Head of caudate nucleus (tissue), 42 donors: Measurements from ENCODE around the gene COPS4.
"Not testable (repeated sequence)": the region's sequence is repeated elsewhere in the genome, so short reads cannot be mapped to it uniquely, and the experiment has no call there.

ENCODE experiments used
- DNase-seq, 42 donors: peaks; one replicate each; pipeline versions ENCODE4 v3.0.0 to v3.0.0-alpha.2; 2020 to 2021; ENCODE audit warnings: mixed read lengths in 7 of 42
- intact Hi-C: fragments of 100-400 bp; cut with DNase I; formaldehyde crosslinking; loops from one replicate; pipeline ENCODE4 v1.15.0; 2022

COPS4 gene

DNA sequence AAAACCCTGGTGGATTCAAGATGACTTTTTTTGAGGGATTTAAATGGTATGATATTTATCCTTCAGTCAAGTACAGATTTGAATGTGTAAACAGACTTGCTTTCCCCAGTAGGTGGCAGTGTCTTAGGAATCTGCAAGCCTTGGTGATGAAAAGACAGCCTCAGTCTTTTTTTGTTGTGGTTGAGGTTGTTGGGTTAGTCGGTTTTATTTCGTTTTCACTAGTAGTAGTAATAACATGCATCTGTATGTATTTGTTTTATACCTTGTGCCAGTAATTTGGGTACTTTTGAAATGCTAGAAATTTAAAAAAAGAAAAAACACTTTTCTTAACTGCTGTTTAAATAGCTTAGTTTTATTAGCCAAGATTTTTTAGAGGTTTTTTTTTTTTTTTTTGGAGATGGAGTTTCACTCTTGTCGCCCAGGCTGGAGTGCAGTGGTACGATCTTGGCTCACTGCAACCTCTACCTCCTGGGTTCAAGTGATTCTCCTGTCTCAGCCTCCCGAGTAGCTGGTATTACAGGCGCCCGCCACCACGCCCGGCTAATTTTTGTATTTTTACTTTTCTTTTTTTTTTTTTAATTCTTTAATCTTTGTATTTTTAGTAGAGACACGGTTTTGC is 39.2 kb downstream of the COPS4 start:
- DNase-seq, result peak in 17 of 42 donors; percentile 11 to 69 (median 42)
- intact Hi-C loops, result loop anchor here (10.0 kb wide), 1 partner anchor 211 kb away; the partner anchor contains the start of gene COQ2

DNA sequence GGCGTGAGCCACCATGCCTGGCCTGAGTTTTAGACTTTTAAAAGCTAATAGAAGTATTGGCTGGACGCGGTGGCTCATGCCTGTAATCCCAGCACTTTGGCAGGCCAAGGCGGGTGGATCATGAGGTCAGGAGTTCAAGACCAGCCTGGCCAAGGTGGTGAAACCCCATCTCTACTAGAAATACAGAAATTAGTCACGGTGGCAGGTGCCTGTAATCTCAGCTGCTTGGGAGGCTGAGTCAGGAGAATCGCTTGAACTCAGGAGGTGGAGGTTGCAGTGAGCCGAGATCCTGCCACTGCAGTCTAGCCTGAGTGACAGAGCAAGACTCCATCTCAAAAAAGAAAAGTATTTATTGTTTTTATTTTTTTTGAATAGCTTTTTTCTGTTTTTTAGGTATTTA is 39.8 kb downstream of the COPS4 start:
- DNase-seq, result not testable (repeated sequence)
- intact Hi-C loops, result loop anchor here (10.0 kb wide), 1 partner anchor 210 kb away; the partner anchor contains the start of gene COQ2

DNA sequence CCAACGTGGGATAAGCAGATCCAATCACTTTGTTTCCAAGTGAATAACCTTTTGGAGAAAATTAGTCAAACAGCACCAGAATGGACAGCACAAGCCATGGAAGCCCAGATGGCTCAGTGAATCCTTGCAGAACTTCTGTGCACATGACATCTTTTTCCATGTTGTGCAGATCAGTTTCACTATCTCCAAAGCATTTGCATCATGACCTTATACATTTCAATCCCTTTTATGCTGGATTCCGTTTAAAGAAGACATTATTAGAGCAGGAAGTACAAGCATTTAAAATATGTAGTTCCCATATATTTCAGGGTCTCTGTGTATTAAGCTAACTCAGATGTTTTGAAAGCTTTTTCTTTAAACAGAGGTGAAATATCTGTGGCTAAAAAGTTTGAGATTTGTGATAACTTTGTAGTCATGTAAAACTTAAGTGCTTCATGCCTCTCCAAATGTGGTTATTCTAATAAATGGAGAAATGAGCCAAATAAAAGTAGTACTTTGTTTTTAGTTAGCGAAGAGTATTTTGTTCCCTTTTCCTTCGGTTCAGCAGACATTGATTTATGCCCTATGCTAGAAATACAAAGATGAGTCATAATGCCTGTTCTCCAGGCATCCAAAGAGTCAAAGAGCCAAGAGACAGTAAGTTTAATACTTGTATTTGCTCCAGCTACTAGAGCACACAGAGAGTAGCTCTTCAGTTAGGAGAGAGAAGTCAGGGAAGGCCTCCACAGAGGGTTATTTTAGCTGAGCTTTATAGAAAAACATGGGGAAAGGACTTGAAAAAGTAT is 40.5 kb downstream of the COPS4 start:
- DNase-seq, result no peak
- intact Hi-C loops, result loop anchor here (10.0 kb wide), 1 partner anchor 209 kb away; the partner anchor contains the start of gene COQ2

DNA sequence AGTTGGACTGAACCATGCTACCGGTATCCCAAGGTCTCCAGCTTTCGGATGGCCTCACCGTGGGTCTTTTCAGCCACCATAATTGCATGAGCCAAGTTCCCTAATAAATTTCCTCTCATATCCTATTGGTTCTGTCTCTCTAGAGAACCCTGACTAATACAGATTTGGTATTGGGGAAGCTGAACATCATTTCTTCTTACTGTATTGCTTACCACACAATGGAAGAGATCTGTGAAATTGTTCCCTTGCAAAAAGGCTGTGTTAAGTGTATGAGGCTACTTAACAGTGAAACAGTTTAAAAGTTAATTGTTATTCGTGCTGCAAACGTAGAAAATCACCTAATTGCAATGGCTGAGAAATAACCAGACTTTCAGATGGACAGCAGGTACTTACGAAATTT is 45.6 kb downstream of the COPS4 start:
- intact Hi-C loops, result no loop called here
- no peak for DNase-seq

DNA sequence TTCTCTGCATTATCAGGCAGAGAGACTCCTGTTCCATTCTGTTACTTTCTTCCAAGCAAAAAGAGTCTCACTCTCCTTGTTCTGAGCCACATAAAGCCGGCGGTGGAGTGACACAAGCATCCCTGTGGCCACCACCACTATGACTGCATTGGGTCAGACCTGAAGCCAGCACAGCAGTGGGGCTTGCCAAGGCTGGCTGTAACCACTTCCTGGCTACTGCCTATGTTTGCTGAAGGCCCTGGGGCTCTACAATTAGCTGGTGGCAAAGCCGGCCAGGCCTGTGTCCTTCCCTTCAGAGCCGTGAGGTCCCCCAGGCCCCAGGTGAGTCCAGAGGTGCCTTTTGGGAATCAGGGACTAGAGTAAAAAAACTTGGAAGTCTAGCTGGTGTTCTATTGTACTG is 47.8 kb downstream of the COPS4 start:
- DNase-seq, result no peak
- intact Hi-C loops, result no loop called here

DNA sequence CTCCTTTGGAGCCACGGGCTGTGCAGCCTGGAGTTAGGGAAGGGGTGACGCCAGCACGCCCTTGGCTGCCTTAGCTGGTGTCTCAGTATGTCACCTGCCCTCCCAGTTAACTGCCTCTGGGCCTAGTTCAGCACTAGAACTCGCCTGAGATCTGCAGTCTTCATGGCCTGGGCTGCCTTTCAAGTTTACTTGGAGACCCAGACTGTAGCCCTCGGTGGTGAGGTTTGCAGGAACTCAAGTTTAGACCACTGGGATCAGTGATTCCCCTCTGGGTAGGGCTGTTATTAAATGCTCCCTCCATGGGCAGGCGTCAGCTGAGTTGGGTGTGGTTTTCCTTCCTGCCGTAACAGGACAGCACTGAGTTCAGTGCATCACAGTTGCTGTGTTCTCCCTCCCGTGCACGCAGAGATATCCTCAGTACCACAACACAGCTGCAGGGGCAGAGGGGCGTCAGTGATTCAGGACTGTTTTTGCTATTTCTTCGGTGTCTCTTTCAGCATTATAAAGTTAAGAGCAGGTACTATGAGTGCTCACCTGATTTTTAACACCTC is 49.0 kb downstream of the COPS4 start:
- intact Hi-C loops, result no loop called here
- DNase-seq, result no peak

DNA sequence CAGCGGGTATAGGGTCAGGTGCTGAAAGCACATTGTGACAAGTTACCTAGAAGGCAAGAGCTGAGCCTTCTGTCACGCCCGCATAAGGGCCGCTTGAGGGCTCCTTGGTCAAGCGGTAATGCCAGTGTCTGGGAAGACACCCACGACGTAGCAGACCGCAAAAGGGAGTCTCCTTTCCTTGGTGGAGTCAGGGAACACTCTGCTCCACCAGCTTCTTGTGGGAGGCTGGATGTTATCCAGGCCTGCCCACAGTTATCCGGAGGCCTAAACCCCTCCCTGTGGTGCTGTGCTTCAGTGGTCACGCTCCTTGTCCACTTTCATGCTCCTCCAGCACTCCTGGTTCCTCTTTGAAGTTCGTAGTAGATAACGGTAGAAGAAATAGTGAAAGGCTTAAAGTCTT is 50.0 kb downstream of the COPS4 start:
- DNase-seq, intact Hi-C loops: not testable (repeated sequence)

DNA sequence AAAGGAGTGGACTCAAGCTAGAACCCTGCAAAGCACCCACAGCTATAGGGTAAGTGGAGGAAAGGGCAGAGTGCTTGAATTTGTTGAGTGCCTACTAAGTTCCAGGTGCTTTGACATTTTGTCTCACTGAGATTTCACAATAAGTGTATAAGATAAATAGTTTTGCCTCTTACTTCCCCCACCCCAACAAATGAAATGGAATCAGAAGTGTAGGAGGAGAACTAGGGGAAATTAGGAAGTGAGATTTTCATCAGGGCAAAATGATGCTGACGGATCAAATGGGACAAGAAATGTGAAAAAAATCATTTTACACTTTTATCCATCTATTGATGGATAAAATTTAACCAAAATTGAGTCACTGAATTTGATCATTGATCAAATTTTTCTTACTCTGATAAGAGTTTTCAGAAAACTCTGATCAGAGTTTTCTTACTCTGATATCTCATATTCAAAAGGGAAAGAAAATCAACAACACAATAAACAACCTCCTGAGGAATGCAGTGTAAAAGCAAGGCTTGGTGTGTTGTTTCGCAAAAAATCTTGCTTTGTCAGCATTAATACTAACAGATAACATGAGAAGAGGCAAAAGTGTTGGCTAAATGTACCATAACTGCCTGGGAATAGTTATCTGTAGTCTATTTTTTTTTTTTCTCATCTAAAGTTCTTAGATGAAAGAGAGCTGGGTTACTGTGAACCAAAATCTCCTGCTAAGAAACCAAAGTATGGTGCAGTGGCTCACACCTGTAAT is 54.6 kb downstream of the COPS4 start:
- DNase-seq, result no peak
- intact Hi-C loops, result no loop called here

DNA sequence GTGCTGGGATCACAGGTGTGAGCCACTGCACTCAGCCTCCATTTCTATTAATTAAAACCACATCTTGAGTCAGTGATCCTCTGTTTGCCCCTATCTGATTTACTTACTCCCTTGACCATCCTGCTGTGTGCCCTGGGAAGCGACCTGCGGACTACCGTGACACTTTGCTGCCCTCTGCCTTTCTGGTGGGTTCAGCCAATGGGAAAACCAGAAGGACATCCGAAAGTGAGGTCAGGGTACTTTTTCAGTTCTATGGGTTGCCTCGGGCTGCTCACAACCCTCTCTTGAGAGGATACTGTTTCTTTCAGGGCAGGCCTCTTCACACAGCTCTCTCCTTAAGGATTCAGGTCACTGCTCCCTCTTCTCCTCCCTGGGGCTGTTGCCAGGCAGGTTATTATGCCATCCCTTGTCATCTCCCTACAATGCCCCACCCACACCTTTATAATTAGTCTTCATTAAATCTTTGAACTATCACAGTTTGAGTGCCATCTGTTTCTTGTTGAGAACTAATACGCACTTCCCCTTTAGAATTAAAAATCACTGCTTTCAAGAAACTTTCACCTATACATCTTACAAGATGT is 58.2 kb downstream of the COPS4 start:
- no peak for DNase-seq
- intact Hi-C loops, result no loop called here

DNA sequence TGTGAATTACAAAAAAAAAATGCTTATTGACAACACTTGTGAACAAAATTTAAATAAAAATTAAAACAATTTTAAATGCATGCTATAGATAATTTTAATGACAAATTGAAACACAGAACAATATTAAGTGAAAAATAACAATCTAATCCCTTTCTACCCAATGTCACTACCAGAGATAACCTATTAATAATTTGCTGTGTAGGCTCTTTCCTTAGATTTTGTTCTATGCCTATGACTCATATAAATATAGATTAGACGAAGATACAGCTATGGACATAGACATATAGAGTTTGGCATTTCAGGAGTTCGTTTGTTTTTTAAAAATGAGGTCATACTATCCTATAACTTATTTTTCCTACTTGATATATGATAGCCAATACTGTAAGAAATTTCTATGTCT is 61.4 kb downstream of the COPS4 start:
- intact Hi-C loops, result no loop called here
- no peak for DNase-seq

DNA sequence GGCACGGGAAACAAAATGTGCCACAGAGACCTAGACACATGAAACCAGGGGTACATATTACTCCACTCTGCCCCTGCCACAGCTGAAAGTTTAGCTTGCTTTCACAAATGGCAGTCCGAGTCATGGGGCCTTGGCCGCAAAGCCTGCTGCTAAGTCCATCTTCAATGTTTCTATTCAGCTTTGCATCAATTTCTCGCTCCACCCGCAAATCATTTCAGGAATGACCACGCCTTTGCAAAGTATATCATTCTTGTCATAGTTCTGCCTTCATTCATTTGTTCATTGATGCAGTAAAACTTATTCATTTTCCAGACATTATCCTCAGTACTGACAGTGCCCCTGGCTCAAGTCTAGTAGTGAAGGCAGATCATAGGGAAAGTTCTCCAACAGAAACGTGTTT is 70.0 kb downstream of the COPS4 start:
- no peak for DNase-seq
- intact Hi-C loops, result no loop called here

DNA sequence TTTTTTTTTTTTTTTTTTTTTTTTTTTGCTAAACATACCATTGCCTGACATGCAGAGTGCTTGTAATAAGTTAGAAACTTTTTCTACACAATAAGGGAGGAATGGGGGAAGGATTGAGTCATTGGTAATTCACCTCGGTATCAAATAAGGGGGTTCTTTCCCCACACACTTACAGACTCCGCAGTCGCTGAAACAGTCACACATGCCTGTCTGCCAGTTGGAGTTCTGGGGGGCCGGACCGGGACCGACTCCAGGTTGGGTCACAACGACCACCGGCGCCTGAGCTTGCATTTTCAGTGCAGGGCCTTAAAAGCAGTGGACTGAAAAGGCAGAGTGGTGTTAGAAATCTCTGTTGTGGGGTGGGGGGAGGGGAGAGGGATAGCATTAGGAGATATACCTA is 72.6 kb downstream of the COPS4 start:
- intact Hi-C loops, result no loop called here
- no peak for DNase-seq

DNA sequence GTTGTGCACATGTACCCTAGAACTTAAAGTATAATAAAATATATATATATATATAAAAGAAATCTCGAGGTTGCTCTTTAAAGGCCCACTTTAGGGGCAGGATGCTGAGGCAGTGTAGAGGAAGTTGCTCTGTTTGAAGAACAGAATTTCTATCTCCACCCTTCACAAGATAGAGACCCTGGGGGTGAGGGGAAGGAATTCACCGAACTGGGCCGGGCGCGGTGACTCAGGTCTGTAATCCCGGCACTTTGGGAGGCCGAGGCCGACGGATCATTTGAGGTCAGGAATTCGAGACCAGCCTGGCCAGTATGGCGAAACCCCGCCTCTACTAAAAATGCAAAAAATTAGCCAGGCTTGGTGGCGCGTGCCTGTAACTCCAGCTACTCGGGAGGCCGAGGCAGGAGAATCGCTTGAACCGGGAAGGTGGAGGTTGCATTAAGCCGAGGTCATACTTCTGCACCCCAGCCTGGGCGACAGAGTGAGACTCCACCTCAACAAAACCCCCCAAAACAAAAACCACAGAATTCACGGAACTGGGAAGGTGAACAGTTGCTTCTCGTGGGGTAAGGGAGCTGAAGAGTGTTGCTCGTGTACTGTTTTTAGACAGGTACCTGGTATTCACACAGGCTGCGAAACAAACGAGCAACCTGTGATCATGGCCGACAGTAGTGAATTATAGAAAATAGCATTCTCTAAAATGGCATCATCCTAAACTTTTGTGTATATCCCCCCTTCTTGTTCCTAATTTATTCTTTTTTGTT is 73.3 kb downstream of the COPS4 start:
- intact Hi-C loops, result no loop called here
- DNase-seq, result no peak

DNA sequence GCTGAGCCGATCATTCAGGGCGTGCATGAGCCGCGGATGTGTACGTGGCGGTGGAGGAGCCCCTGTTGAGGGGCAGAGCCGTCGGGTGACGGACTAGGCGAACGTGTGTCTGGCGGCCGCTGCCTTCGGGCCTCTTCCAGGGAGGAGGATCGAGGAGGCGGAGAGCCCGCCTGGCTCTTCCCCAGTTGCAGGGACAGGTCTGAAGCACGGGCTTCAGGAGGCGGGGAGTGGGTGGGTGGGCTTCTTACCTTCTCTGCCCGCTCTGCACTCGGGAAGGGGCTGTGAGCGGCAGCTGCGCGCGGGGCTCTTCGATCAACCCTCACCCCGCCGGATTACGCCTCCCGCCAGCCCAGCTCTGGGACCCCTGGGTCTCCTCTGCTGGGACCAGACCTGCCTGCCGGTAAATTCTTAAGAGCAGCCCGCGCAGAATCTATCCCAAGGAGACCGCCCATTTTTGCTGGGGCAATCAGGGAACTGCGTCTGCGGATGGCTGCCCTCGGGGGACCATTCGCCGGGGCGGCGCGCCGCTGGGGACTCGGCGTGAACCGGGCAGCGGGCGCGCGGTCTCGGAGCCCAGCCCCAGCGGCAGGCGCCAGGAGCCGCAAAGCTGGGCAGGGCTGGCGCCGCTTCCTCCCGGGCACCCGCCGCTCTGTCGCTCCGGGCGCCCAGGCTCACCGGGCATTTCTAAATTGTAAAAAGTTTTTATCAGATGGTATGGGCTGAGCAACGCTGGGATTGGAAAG is 74.7 kb downstream of the COPS4 start:
- intact Hi-C loops, result no loop called here
- peak in 22 of 42 donors; percentile 6 to 55 (median 19) for DNase-seq

DNA sequence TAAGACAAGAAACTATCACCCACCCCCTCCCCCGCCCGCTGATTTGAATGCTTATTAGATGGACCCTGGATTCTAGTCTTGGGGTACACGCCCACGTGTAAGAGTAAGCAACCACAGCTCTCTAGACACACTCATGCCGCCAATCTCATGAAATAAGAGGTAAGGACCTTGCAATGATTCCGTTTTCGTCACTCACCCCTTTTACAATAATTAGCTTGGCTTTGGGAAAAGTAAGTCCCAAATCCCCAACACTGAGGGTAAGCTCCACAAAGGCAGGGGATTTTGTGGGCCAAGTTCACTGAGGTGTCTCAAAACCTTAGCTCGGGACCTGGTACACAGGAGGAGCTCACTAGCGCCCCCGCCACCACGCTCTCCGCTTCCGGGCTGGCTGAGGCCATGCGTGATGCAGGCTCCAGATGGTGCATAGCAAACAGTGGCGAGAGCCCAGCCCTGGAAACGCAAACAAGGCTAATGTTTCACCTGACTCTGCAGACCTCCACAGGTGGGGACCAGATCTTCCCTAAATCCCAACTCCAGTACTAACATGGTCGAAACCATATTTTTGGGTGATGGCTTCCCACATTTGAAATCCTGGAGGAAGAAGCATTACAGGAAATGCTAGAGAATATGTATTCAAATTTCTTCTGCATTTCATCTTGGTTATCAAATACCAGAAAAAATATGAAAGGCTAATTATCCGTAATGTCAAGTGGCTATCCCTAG is 75.4 kb downstream of the COPS4 start:
- peak; percentile 50 to 88 (median 76) for DNase-seq
- intact Hi-C loops, result no loop called here

DNA sequence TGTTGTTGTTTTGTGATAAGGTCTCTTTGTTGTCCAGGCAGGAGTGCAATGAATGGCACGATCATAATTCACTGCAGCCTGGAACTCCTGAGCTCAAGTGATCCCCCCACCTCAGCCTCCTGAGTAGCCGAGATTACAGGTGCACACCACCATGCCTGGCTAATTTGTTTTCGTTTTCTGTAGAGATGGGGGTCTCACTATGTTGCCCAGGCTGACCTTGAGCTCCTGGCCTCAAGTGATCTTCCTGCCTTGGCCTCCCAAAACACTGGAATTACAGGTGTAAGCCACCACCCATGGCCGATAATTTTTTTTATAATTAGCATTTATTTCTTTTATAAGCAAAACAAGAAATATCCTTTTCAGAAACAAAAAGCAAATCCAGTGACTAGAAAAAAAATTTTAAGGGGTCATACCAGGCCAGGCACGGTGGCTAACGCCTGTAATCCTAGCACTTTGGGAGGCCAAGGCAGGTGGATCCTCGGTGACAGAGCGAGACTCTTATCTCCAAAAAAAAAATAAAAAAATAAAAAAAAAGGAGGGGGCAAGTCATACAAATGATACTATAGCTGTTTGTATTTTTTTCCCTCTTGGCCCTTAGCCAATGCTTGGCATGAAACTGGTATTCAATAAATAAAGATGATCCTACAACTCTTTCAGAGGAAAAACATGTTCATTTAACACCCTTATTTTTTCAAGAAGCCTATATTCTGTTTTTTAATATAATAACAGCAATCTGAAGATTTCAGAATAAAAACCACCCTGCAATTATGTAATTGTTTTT is 76.2 kb downstream of the COPS4 start:
- intact Hi-C loops, result no loop called here
- no peak for DNase-seq

DNA sequence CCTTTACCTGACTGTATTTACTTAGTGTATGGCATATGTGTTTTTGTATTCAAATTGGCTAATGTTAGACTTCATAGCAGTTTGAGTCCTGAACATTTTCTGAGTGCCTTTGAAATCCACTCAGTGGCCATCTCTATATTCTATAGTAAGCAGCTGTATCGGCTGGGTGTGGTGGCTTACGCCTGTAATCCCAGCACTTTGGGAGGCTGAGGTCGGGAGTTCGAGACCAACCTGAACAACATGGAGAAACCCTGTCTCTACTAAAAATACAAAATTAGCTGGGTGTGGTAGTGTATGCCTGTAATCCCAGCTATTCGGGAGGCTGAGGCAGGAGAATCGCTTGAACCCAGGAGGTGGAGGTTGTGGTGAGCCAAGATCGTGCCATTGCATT is 76.8 kb downstream of the COPS4 start:
- DNase-seq, intact Hi-C loops: not testable (repeated sequence)
